ENCODE results near the gene FRMD3.

GRCh38 chr9:83204047-83204446 is 334.2 kb downstream of the FRMD3 start:
- TF ChIP-seq, protein P1, sequence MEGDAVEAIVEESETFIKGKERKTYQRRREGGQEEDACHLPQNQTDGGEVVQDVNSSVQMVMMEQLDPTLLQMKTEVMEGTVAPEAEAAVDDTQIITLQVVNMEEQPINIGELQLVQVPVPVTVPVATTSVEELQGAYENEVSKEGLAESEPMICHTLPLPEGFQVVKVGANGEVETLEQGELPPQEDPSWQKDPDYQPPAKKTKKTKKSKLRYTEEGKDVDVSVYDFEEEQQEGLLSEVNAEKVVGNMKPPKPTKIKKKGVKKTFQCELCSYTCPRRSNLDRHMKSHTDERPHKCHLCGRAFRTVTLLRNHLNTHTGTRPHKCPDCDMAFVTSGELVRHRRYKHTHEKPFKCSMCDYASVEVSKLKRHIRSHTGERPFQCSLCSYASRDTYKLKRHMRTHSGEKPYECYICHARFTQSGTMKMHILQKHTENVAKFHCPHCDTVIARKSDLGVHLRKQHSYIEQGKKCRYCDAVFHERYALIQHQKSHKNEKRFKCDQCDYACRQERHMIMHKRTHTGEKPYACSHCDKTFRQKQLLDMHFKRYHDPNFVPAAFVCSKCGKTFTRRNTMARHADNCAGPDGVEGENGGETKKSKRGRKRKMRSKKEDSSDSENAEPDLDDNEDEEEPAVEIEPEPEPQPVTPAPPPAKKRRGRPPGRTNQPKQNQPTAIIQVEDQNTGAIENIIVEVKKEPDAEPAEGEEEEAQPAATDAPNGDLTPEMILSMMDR (IDR thresholded peaks at IDR 0.05) = no peak
- no peak for TF ChIP-seq POLR2AphosphoS5 (IDR thresholded peaks at IDR 0.05)
- no peak for TF ChIP-seq POLR2A (IDR thresholded peaks at IDR 0.05; ENCODE audit: low read depth)
